GM12875 (cell line): Measurements from ENCODE around the gene OGFR.

ENCODE experiments used
- H3K4me3 ChIP-seq: one replicate; pipeline ENCODE4 v1.5.1; 2011; ENCODE audit warnings: low read depth, low read length, control low read depth
- TF ChIP-seq, protein P1 (sequence below): IDR thresholded peaks from 2 replicates; pipeline ENCODE4 v1.5.1; 2011; ENCODE audit warnings: low read depth, mild to moderate bottlenecking, control low read depth, inconsistent platforms, low read length, moderate library complexity, borderline replicate concordance; ENCODE audit not compliant: insufficient read depth

Gene OGFR, protein sequence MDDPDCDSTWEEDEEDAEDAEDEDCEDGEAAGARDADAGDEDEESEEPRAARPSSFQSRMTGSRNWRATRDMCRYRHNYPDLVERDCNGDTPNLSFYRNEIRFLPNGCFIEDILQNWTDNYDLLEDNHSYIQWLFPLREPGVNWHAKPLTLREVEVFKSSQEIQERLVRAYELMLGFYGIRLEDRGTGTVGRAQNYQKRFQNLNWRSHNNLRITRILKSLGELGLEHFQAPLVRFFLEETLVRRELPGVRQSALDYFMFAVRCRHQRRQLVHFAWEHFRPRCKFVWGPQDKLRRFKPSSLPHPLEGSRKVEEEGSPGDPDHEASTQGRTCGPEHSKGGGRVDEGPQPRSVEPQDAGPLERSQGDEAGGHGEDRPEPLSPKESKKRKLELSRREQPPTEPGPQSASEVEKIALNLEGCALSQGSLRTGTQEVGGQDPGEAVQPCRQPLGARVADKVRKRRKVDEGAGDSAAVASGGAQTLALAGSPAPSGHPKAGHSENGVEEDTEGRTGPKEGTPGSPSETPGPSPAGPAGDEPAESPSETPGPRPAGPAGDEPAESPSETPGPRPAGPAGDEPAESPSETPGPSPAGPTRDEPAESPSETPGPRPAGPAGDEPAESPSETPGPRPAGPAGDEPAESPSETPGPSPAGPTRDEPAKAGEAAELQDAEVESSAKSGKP

DNA sequence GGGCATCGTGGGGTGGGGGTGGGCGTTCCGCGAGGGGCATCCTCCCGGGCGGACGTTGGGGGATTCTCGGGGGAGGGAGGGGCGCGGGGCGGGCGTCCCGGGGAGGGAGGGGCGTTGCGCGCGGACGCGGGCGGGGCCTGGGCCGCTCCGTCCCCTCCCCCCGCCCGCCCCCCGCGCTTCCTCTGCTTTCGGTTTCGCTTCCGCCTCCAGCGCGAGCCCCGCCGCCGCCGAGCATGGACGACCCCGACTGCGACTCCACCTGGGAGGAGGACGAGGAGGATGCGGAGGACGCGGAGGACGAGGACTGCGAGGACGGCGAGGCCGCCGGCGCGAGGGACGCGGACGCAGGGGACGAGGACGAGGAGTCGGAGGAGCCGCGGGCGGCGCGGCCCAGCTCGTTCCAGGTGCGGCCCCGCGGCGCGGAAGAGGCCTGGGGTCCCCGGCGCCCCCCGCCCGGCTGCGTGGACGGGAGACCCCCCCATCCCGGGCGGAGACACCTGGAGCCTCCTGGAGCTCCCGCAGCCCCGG lies at the start of gene OGFR:
Gene OGFR (plus strand): TSS at position 209 of the 528 bp plus-strand sequence. CDS start 25 bp downstream, at position 234.
- peak within 1 kb of the TSS; percentile 69 for H3K4me3 ChIP-seq
- TF ChIP-seq, protein P1, sequence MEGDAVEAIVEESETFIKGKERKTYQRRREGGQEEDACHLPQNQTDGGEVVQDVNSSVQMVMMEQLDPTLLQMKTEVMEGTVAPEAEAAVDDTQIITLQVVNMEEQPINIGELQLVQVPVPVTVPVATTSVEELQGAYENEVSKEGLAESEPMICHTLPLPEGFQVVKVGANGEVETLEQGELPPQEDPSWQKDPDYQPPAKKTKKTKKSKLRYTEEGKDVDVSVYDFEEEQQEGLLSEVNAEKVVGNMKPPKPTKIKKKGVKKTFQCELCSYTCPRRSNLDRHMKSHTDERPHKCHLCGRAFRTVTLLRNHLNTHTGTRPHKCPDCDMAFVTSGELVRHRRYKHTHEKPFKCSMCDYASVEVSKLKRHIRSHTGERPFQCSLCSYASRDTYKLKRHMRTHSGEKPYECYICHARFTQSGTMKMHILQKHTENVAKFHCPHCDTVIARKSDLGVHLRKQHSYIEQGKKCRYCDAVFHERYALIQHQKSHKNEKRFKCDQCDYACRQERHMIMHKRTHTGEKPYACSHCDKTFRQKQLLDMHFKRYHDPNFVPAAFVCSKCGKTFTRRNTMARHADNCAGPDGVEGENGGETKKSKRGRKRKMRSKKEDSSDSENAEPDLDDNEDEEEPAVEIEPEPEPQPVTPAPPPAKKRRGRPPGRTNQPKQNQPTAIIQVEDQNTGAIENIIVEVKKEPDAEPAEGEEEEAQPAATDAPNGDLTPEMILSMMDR = no peak

DNA sequence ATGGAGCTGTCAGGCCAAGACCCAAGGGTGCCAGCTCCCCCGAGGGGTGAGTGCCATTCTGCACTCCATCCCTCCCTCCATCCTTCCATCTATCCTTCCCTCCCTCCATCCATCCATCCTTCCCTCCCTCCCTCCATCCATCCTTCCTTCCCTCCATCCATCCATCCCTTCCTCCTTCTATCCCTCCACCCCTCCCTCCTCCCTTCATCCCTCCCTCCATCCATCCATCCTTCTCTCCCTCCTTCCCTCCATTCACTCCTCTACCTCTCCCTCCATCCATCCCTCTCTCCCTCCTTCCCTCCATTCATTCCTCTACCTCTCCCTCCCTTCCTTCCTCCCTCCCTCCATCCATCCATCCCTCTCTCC lies 49.7 kb upstream of the OGFR start:
- TF ChIP-seq, protein P1 = no peak
- no peak overlapping the region for H3K4me3 ChIP-seq

DNA sequence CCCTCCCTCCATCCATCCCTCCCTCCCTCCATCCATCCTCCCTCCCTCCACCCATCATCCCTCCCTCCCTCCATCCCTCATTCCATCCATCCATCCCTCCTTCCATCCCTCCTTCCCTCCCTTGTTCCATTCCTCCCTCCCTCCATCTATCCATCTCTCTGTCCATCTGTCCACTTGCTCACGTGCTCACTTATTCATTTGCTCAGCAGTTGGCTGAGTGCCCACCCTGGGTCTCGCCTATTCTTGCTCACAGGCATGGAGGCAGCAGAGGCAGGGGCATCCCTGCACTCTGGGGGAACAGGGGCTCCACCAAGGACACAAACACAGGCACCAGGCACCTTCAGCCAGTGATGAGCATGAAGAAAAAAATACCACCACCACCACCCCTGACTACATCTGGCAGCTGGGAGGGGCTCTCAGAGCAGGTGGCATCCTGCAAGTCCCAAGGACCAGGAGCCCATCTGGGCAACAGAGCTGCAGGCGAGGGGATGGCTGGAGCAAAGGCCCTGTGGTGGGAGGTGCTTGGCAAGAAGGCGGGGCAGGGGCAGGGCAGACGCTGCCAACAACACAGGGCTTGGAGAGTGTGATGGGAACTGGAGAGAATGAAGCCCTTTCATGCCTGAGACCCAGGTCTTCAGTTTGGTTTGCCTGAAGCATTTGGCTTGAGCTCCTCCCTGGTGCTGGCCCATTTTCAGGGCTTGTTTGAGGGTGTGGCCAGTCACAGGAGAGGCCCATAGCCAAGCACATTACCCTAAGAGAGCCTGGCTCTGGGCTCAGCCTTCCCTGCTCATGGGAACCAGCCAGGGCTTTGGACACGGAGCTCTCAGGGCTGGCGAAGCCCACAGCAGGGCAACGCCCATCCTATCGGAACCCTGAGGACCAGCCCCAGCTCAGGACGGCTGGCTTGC lies 48.6 kb upstream of the OGFR start:
- H3K4me3 ChIP-seq = no peak overlapping the region
- TF ChIP-seq, protein P1 = no peak

DNA sequence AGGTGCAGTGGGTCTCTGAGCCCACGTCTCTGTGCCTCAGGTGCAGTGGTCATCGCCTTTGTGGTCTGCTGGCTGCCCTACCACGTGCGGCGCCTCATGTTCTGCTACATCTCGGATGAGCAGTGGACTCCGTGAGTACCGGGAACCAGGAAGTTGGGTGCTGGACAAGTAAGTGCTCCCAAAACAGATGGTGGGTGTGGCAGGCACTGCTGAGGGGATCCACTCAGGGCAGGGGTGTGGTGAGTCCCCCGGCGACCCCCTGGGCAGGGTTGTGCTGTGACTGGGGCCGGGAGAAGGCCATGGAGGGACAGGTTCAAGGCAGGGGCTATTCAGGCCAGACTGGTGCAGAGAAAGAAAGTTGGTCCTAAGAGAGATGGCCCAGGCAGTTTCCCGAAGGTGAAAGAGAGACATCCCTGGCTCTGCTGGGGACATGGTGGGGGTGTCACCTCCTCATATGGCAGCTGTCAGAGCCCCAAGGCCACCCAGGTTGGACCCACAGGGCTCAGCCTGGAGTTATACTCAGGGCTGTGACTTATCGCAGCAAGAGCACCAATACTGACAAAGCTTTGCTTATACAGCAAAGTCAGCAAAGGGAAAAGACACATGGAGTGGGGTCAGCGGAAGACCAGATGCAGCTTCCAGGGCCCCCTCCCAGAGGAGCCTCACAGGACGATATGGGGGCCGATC lies 46.3 kb upstream of the OGFR start:
- TF ChIP-seq, protein P1 = no peak
- H3K4me3 ChIP-seq = no peak overlapping the region

DNA sequence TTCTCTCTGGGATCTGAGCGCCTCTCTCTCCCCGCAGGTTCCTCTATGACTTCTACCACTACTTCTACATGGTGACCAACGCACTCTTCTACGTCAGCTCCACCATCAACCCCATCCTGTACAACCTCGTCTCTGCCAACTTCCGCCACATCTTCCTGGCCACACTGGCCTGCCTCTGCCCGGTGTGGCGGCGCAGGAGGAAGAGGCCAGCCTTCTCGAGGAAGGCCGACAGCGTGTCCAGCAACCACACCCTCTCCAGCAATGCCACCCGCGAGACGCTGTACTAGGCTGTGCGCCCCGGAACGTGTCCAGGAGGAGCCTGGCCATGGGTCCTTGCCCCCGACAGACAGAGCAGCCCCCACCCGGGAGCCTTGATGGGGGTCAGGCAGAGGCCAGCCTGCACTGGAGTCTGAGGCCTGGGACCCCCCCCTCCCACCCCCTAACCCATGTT lies 44.6 kb upstream of the OGFR start:
- TF ChIP-seq, protein P1 = no peak
- no peak overlapping the region for H3K4me3 ChIP-seq

DNA sequence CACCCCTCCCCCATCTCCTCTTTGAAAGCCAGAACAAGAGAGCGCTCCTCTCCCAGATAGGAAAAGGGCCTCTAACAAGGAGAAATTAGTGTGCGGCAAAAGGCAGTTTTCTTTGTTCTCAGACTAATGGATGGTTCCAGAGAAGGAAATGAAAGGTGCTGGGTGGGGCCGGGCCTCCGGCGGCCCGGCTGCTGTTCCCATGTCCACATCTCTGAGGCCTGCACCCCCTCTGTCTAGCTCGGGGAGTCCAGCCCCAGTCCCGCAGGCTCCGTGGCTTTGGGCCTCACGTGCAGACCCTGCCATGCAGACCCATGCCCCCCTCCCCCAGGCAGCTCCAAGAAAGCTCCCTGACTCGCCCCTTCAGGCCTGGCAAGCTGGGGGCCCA lies 44.2 kb upstream of the OGFR start:
- no peak overlapping the region for H3K4me3 ChIP-seq
- TF ChIP-seq, protein P1 = no peak
